Fibroblast of skin of back (primary cell): ENCODE measurements around the gene DTX1.
"Not testable (repeated sequence)": the region's sequence is repeated elsewhere in the genome, so short reads cannot be mapped to it uniquely, and the experiment has no call there.

Source experiments
- DNase-seq: peaks from one replicate; pipeline ENCODE4 v3.0.0-alpha.2; 2013

Gene DTX1

GRCh38 chr12:113137861-113138783 is 81.6 kb downstream of the DTX1 start:
- DNase-seq = no peak

GRCh38 chr12:113138826-113139225 is 82.3 kb downstream of the DTX1 start:
- DNase-seq = no peak

GRCh38 chr12:113140706-113141105 is 84.2 kb downstream of the DTX1 start:
- DNase-seq = no peak

GRCh38 chr12:113141716-113142115 is 85.2 kb downstream of the DTX1 start:
- not testable (repeated sequence) for DNase-seq

GRCh38 chr12:113142173-113142885 is 85.8 kb downstream of the DTX1 start:
- DNase-seq = no peak

- no peak for DNase-seq
Measured at GRCh38 chr12:113142886-113143332, 86.4 kb downstream of the DTX1 start.

GRCh38 chr12:113143959-113144358 is 87.4 kb downstream of the DTX1 start:
- DNase-seq = no peak

GRCh38 chr12:113144806-113145205 is 88.3 kb downstream of the DTX1 start:
- DNase-seq = no peak

- DNase-seq = no peak
Measured at GRCh38 chr12:113145720-113146551, 89.4 kb downstream of the DTX1 start.

GRCh38 chr12:113146999-113147398 is 90.5 kb downstream of the DTX1 start:
- DNase-seq = no peak
